GM12874 (cell line): ENCODE measurements around the gene PHACTR4.

Experiments
- CTCF ChIP-seq: IDR thresholded peaks from 2 replicates; pipeline ENCODE4 v1.5.1; 2011; ENCODE audit warnings: low read depth, mild to moderate bottlenecking, control low read depth, low read length, moderate library complexity; ENCODE audit not compliant: insufficient read depth

PHACTR4 gene

GRCh38 chr1:28538286-28538685 lies 168.7 kb downstream of the PHACTR4 start:
- TF ChIP-seq CTCF: no peak

DNA sequence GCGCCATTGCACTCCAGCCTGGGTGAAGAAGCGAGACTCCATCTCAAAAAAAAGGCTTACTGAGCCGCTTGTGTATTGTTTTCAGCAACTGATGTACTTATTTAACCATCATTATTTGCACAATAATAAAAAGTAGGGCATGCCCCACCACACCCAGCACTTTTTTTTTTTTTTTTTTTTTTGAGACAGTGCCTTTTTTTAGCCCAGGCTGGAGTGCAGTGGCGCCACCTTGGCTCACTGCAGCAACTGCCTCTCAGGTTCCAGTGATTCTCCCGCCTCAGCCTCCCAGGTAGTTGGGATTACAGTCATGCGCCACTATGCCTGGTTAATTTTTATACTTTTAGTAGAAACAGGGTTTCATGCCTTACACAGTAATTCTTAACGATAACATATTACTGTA lies 171.1 kb downstream of the PHACTR4 start:
- no peak for TF ChIP-seq CTCF

DNA sequence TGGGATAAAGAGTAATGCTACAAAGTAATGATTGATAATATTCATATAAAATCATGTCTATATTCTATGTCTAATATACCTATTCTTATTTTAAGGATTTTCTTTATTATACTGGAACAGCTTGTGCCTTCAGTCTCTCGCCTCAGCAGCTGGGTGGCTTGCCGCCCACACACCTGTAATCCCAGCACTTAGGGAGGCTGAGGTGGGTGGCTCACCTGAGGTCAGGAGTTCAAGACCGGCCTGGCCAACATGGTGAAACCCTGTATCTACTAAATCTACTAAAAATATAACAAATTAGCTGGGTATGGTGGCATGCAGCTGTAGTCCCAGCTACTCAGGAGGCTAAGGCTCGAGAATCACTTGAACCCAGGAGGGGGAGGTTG lies 175.7 kb downstream of the PHACTR4 start:
- no peak for TF ChIP-seq CTCF

GRCh38 chr1:28548318-28548717 lies 178.8 kb downstream of the PHACTR4 start:
- no peak for TF ChIP-seq CTCF
